HCT116 (cell line): ENCODE results near the gene KHDRBS1.

Experiments
- CEBPB ChIP-seq: IDR thresholded peaks from 2 replicates; pipeline ENCODE4 v1.6.1; 2012; ENCODE audit warnings: low read depth
- JUND ChIP-seq: IDR thresholded peaks from 2 replicates; pipeline ENCODE4 v1.6.1; 2012
- POLR2A ChIP-seq: IDR thresholded peaks from 2 replicates; pipeline ENCODE4 v1.7.0; 2011; ENCODE audit warnings: borderline replicate concordance; ENCODE audit not compliant: insufficient read depth, insufficient read length; ENCODE audit errors: extremely low read depth
- POLR2AphosphoS5 ChIP-seq: IDR thresholded peaks from 2 replicates; pipeline ENCODE4 v1.6.1; 2011; ENCODE audit warnings: mild to moderate bottlenecking, low read depth, low read length, moderate library complexity
- SP1 ChIP-seq: IDR thresholded peaks from 2 replicates; pipeline ENCODE4 v1.6.1; 2012; ENCODE audit warnings: low read depth
- SRF ChIP-seq: IDR thresholded peaks from 2 replicates; pipeline ENCODE4 v1.6.1; 2012; ENCODE audit warnings: low read depth
- TCF7L2 ChIP-seq: IDR thresholded peaks from 2 replicates; pipeline ENCODE4 v1.7.0; 2011; ENCODE audit warnings: borderline replicate concordance, inconsistent platforms; ENCODE audit not compliant: insufficient read depth, insufficient read length; ENCODE audit errors: extremely low read depth
- ZNF274 ChIP-seq: fragments of 200-500 bp; sonication (Bioruptor generic); IDR thresholded peaks from 2 replicates; pipeline ENCODE4 v1.6.1; 2014; ENCODE audit warnings: mild to moderate bottlenecking, low read depth, low read length, inconsistent platforms
- TF ChIP-seq, protein P1 (sequence below): IDR thresholded peaks from 2 replicates; pipeline ENCODE4 v1.6.1; 2012
- TF ChIP-seq, protein P2 (sequence below): IDR thresholded peaks from 2 replicates; pipeline ENCODE4 v1.6.1; 2011; ENCODE audit warnings: mild to moderate bottlenecking, low read length, moderate library complexity; ENCODE audit not compliant: insufficient replicate concordance; ENCODE audit errors: extremely low read depth
- TF ChIP-seq, protein P3 (sequence below), 3 experiments: fragments of 200-600 bp in 1 of 3; sonication (generic) in 1 of 3; IDR thresholded peaks in 2 of 3; conservative IDR thresholded peaks in 1 of 3; 2 replicates each; pipeline ENCODE4 v1.5.1; 2012 to 2017; ENCODE audit warnings: low read depth in 2 of 3, low read length in 2 of 3, antibody characterized with exemption in 1 of 3, borderline replicate concordance in 1 of 3, control low read depth in 1 of 3, mild to moderate bottlenecking in 1 of 3, mixed read lengths in 1 of 3, mixed run types in 1 of 3, moderate library complexity in 1 of 3; ENCODE audit not compliant: insufficient read depth in 1 of 3
- TF ChIP-seq, protein P4 (sequence below): IDR thresholded peaks from 2 replicates; pipeline ENCODE4 v1.6.1; 2012; ENCODE audit warnings: low read depth
- TF ChIP-seq, protein P5 (sequence below): IDR thresholded peaks from 2 replicates; pipeline ENCODE4 v1.6.1; 2012

DNA sequence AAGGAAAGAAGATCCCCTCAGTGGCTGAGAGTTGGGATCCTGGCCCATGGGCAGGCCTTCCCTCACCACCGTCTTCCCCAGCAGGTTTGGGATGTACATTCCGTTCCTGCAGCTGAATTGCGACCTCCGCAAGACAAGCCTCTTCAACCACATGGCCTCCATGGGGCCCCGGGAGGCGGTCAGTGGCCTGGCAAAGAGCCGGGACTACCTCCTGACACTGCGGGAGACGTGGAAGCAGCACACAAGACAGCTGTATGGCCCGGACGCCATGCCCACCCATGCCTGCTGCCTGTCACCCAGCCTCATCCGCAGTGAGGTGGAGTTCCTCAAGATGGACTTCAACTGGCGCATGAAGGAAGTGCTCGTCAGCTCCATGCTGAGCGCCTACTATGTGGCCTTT, 77.9 kb downstream of the KHDRBS1 start:
- TF ChIP-seq, protein P1, sequence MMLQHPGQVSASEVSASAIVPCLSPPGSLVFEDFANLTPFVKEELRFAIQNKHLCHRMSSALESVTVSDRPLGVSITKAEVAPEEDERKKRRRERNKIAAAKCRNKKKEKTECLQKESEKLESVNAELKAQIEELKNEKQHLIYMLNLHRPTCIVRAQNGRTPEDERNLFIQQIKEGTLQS: no peak
- TF ChIP-seq POLR2AphosphoS5 (no peak), POLR2A (no peak), TCF7L2 (no peak), SRF (no peak), ZNF274 (no peak), SP1 (no peak), CEBPB (no peak), JUND (no peak)
- TF ChIP-seq, protein P2, sequence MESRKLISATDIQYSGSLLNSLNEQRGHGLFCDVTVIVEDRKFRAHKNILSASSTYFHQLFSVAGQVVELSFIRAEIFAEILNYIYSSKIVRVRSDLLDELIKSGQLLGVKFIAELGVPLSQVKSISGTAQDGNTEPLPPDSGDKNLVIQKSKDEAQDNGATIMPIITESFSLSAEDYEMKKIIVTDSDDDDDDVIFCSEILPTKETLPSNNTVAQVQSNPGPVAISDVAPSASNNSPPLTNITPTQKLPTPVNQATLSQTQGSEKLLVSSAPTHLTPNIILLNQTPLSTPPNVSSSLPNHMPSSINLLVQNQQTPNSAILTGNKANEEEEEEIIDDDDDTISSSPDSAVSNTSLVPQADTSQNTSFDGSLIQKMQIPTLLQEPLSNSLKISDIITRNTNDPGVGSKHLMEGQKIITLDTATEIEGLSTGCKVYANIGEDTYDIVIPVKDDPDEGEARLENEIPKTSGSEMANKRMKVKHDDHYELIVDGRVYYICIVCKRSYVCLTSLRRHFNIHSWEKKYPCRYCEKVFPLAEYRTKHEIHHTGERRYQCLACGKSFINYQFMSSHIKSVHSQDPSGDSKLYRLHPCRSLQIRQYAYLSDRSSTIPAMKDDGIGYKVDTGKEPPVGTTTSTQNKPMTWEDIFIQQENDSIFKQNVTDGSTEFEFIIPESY: no peak
- TF ChIP-seq, protein P3, sequence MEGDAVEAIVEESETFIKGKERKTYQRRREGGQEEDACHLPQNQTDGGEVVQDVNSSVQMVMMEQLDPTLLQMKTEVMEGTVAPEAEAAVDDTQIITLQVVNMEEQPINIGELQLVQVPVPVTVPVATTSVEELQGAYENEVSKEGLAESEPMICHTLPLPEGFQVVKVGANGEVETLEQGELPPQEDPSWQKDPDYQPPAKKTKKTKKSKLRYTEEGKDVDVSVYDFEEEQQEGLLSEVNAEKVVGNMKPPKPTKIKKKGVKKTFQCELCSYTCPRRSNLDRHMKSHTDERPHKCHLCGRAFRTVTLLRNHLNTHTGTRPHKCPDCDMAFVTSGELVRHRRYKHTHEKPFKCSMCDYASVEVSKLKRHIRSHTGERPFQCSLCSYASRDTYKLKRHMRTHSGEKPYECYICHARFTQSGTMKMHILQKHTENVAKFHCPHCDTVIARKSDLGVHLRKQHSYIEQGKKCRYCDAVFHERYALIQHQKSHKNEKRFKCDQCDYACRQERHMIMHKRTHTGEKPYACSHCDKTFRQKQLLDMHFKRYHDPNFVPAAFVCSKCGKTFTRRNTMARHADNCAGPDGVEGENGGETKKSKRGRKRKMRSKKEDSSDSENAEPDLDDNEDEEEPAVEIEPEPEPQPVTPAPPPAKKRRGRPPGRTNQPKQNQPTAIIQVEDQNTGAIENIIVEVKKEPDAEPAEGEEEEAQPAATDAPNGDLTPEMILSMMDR (IDR thresholded peaks at IDR 0.05 in 2 of 3, conservative IDR thresholded peaks at IDR 0.05 in 1 of 3; ENCODE audit: borderline replicate concordance in 1 of 3, insufficient read depth in 1 of 3, low read depth in 2 of 3, low read length in 2 of 3): no peak
- TF ChIP-seq, protein P4, sequence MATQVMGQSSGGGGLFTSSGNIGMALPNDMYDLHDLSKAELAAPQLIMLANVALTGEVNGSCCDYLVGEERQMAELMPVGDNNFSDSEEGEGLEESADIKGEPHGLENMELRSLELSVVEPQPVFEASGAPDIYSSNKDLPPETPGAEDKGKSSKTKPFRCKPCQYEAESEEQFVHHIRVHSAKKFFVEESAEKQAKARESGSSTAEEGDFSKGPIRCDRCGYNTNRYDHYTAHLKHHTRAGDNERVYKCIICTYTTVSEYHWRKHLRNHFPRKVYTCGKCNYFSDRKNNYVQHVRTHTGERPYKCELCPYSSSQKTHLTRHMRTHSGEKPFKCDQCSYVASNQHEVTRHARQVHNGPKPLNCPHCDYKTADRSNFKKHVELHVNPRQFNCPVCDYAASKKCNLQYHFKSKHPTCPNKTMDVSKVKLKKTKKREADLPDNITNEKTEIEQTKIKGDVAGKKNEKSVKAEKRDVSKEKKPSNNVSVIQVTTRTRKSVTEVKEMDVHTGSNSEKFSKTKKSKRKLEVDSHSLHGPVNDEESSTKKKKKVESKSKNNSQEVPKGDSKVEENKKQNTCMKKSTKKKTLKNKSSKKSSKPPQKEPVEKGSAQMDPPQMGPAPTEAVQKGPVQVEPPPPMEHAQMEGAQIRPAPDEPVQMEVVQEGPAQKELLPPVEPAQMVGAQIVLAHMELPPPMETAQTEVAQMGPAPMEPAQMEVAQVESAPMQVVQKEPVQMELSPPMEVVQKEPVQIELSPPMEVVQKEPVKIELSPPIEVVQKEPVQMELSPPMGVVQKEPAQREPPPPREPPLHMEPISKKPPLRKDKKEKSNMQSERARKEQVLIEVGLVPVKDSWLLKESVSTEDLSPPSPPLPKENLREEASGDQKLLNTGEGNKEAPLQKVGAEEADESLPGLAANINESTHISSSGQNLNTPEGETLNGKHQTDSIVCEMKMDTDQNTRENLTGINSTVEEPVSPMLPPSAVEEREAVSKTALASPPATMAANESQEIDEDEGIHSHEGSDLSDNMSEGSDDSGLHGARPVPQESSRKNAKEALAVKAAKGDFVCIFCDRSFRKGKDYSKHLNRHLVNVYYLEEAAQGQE: no peak
- TF ChIP-seq, protein P5, sequence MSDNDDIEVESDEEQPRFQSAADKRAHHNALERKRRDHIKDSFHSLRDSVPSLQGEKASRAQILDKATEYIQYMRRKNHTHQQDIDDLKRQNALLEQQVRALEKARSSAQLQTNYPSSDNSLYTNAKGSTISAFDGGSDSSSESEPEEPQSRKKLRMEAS: no peak
